K562 (cell line): ENCODE data around the gene ZFP62. TPM values are rescaled to one million over a fixed set of nuclear protein-coding genes. Genes with fewer than 3 reads are reported as not detected.
A peak's percentile ranks its signal among the peaks of the same experiment; 100 is the strongest.

Source experiments
- ADNP ChIP-seq: fragments of 200-800 bp; sonication (Bioruptor generic); IDR thresholded peaks from 2 replicates; pipeline ENCODE4 v1.6.1; 2016; ENCODE audit warnings: missing genetic modification characterization, missing compliant biosample characterization
- ARNT ChIP-seq, 2 experiments: fragments of 450-650 bp; IDR thresholded peaks; 2 replicates each; pipeline ENCODE4 v1.6.1; 2016; ENCODE audit warnings: mild to moderate bottlenecking in 1 of 2
- BMI1 ChIP-seq: fragments of 150-350 bp; IDR thresholded peaks from 2 replicates; pipeline ENCODE4 v1.6.1; 2014; ENCODE audit warnings: low read length
- E2F8 ChIP-seq: fragments of 450-650 bp; IDR thresholded peaks from 2 replicates; pipeline ENCODE4 v1.7.1; 2018; ENCODE audit warnings: mild to moderate bottlenecking, low read depth; ENCODE audit not compliant: partially characterized antibody
- HDAC6 ChIP-seq: IDR thresholded peaks from 2 replicates; pipeline ENCODE4 v1.6.1; 2012; ENCODE audit warnings: low read depth, mild to moderate bottlenecking, control low read depth, inconsistent platforms, low read length, moderate library complexity
- POU5F1 ChIP-seq: fragments of 150-350 bp; IDR thresholded peaks from 2 replicates; pipeline ENCODE4 v1.6.1; 2014; ENCODE audit warnings: borderline replicate concordance, low read length, low read depth, mild to moderate bottlenecking; ENCODE audit not compliant: partially characterized antibody
- RBM17 ChIP-seq: fragments of 200-400 bp; formaldehyde crosslinking; IDR thresholded peaks from 2 replicates; pipeline ENCODE4 v1.6.1; 2017; ENCODE audit warnings: low read depth, mild to moderate bottlenecking, low read length, borderline replicate concordance
- RHOXF2B ChIP-seq: fragments of 250-450 bp; sonication (Bioruptor Pico); conservative IDR thresholded peaks from 2 replicates; pipeline ENCODE4 v1.5.1; 2021
- SMAD2 ChIP-seq: fragments of 150-350 bp; IDR thresholded peaks from 2 replicates; pipeline ENCODE4 v1.6.1; 2014; ENCODE audit warnings: low read depth, mild to moderate bottlenecking, low read length
- ZNF124 ChIP-seq: sonication (generic); formaldehyde crosslinking; IDR thresholded peaks from 2 replicates; pipeline ENCODE4 v1.8.1; 2022; ENCODE audit warnings: missing genetic modification reagents
- ZNF263 ChIP-seq: sonication (generic); formaldehyde crosslinking; IDR thresholded peaks from 2 replicates; pipeline ENCODE4 v1.8.0; 2022; ENCODE audit warnings: mild to moderate bottlenecking, missing genetic modification reagents, borderline replicate concordance
- ZNF324 ChIP-seq: fragments of 250-450 bp; sonication (Bioruptor Pico); IDR thresholded peaks from 2 replicates; pipeline ENCODE4 v1.4.0; 2020; ENCODE audit warnings: mild to moderate bottlenecking
- polyA plus RNA-seq, 8 experiments: library from polyadenylated mRNA; depleted of rRNA in 4 of 8; stranded (reverse) in 5 of 8; unstranded in 3 of 8; fragments of >200 nt; fragmentation: Nextera tagmentation in 2 of 8; fragmentation: Illumina TruSeq in 1 of 8; extraction: Ambion mirVana in 2 of 8; extraction: Trizol in 1 of 8; gene quantifications; 2 replicates each; pipeline versions ENCODE4 v1.2.1 to v1.2.3, GENCODE V29; 2011 to 2014; ENCODE audit warnings: inconsistent platforms in 1 of 8, missing spikeins in 1 of 8
- total RNA-seq, 7 experiments: library from RNA; depleted of rRNA in 6 of 7; stranded (reverse); fragments of >200 nt in 6 of 7; fragmentation: Illumina TruSeq in 2 of 7; extraction: Trizol in 2 of 7; gene quantifications; 2 replicates each; pipeline versions ENCODE4 v1.2.1 to v1.2.3, GENCODE V29; 2011 to 2021; ENCODE audit warnings: low replicate concordance in 1 of 7
- TF ChIP-seq, protein P1 (sequence below): fragments of 450-650 bp; IDR thresholded peaks from 2 replicates; pipeline ENCODE4 v1.6.1; 2016; ENCODE audit warnings: low read depth
- TF ChIP-seq, protein P2 (sequence below): sonication (generic); formaldehyde crosslinking; IDR thresholded peaks from 2 replicates; pipeline ENCODE4 v1.8.0; 2022; ENCODE audit warnings: mild to moderate bottlenecking, missing genetic modification reagents

Gene ZFP62
- total and polyA plus RNA-seq, 9 of the 15 experiments (the other 6 are each of a cell fraction or from before 2014, with no cell fraction given), result 12.2 to 37.5 (median 25.0) TPM

- TF ChIP-seq, protein P1, sequence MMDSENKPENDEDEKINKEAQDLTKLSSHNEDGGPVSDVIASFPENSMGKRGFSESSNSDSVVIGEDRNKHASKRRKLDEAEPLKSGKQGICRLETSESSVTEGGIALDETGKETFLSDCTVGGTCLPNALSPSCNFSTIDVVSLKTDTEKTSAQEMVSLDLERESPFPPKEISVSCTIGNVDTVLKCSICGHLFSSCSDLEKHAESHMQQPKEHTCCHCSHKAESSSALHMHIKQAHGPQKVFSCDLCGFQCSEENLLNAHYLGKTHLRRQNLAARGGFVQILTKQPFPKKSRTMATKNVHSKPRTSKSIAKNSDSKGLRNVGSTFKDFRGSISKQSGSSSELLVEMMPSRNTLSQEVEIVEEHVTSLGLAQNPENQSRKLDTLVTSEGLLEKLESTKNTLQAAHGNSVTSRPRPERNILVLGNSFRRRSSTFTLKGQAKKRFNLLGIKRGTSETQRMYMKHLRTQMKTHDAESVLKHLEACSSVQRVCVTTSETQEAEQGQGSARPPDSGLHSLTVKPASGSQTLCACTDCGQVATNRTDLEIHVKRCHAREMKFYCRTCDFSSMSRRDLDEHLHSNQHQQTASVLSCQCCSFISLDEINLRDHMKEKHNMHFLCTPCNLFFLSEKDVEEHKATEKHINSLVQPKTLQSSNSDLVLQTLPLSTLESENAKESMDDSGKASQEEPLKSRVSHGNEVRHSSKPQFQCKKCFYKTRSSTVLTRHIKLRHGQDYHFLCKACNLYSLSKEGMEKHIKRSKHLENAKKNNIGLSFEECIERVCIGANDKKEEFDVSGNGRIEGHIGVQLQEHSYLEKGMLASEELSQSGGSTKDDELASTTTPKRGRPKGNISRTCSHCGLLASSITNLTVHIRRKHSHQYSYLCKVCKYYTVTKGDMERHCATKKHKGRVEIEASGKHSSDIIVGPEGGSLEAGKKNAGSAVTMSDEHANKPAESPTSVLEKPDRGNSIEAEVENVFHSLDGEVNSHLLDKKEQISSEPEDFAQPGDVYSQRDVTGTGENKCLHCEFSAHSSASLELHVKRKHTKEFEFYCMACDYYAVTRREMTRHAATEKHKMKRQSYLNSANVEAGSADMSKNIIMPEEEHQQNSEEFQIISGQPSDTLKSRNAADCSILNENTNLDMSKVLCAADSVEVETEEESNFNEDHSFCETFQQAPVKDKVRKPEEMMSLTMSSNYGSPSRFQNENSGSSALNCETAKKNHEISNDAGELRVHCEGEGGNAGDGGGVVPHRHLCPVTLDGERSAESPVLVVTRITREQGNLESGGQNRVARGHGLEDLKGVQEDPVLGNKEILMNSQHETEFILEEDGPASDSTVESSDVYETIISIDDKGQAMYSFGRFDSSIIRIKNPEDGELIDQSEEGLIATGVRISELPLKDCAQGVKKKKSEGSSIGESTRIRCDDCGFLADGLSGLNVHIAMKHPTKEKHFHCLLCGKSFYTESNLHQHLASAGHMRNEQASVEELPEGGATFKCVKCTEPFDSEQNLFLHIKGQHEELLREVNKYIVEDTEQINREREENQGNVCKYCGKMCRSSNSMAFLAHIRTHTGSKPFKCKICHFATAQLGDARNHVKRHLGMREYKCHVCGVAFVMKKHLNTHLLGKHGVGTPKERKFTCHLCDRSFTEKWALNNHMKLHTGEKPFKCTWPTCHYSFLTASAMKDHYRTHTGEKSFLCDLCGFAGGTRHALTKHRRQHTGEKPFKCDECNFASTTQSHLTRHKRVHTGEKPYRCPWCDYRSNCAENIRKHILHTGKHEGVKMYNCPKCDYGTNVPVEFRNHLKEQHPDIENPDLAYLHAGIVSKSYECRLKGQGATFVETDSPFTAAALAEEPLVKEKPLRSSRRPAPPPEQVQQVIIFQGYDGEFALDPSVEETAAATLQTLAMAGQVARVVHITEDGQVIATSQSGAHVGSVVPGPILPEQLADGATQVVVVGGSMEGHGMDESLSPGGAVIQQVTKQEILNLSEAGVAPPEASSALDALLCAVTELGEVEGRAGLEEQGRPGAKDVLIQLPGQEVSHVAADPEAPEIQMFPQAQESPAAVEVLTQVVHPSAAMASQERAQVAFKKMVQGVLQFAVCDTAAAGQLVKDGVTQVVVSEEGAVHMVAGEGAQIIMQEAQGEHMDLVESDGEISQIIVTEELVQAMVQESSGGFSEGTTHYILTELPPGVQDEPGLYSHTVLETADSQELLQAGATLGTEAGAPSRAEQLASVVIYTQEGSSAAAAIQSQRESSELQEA, result no peak
- TF ChIP-seq SMAD2 (no peak), ARNT (IDR thresholded peaks at IDR 0.05) (no peak), ZNF263 (no peak), RBM17 (no peak), BMI1 (no peak), RHOXF2B (CRISPR knock-in tag) (no peak), ADNP (no peak), ZNF124 (CRISPR knock-in tag) (no peak), ZNF324 (CRISPR knock-in tag) (0 out of 2 replicates have a peak, but pooled peaks have one; percentile 56), E2F8 (no peak), HDAC6 (no peak), POU5F1 (no peak)
- TF ChIP-seq, protein P2, sequence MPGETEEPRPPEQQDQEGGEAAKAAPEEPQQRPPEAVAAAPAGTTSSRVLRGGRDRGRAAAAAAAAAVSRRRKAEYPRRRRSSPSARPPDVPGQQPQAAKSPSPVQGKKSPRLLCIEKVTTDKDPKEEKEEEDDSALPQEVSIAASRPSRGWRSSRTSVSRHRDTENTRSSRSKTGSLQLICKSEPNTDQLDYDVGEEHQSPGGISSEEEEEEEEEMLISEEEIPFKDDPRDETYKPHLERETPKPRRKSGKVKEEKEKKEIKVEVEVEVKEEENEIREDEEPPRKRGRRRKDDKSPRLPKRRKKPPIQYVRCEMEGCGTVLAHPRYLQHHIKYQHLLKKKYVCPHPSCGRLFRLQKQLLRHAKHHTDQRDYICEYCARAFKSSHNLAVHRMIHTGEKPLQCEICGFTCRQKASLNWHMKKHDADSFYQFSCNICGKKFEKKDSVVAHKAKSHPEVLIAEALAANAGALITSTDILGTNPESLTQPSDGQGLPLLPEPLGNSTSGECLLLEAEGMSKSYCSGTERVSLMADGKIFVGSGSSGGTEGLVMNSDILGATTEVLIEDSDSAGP (CRISPR knock-in tag), result no peak
These were observed 58.5 kb downstream of the ZFP62 start, which contains the start of gene MGAT1 (continued) for GRCh38 chr5:180802325-180803180.
